Measurements from ENCODE around the gene MYO1C.
A peak's percentile ranks its signal among the peaks of the same experiment; 100 is the strongest.

Gene MYO1C

GRCh38 chr17:1486802-1487695, 5.4 kb downstream of the MYO1C start:
- TF ChIP-seq Cebpa-rat (IDR thresholded peaks at IDR 0.05) = no peak
- Histone ChIP-seq H3K9ac (peak overlapping the region; percentile 84), H3K27me3 (peaks cover 4% of the 10 kb centered on the region; the same call in 1 of the 2 replicates), H3K4me2 (peak overlapping the region; percentile 91), H3K27ac (peak overlapping the region; percentile 92), H3K4me1 (peaks cover 68% of the 10 kb centered on the region), H3K9me3 (no peaks in the 10 kb centered on the region), H3K4me3 (peak overlapping the region; percentile 76), H4K20me1 (peaks cover 38% of the 10 kb centered on the region), H3K36me3 (peaks cover 9% of the 10 kb centered on the region)

GRCh38 chr17:1485423-1486376, 6.8 kb downstream of the MYO1C start:
- H3K9me3 ChIP-seq = no peaks in the 10 kb centered on the region
- H3K4me1 ChIP-seq = peaks cover 62% of the 10 kb centered on the region
- peak overlapping the region; percentile 84 for H3K9ac ChIP-seq
- peak overlapping the region; percentile 92 for H3K27ac ChIP-seq
- H3K27me3 ChIP-seq = no peaks in the 10 kb centered on the region
- peaks cover 51% of the 10 kb centered on the region for H4K20me1 ChIP-seq
- TF ChIP-seq Cebpa-rat (IDR thresholded peaks at IDR 0.05) = no peak
- peak overlapping the region; percentile 98 for H3K4me2 ChIP-seq
- peak overlapping the region; percentile 76 for H3K4me3 ChIP-seq
- peaks cover 23% of the 10 kb centered on the region for H3K36me3 ChIP-seq

GRCh38 chr17:1484676-1485422, 7.6 kb downstream of the MYO1C start:
- peak overlapping the region; percentile 85 for H3K27ac ChIP-seq
- peaks cover 53% of the 10 kb centered on the region for H3K4me1 ChIP-seq
- H3K9ac ChIP-seq = peak overlapping the region; percentile 78
- peak overlapping the region; percentile 76 for H3K4me3 ChIP-seq
- peak overlapping the region; percentile 98 for H3K4me2 ChIP-seq
- peaks cover 29% of the 10 kb centered on the region for H3K36me3 ChIP-seq
- no peaks in the 10 kb centered on the region for H3K27me3 ChIP-seq
- TF ChIP-seq Cebpa-rat (IDR thresholded peaks at IDR 0.05) = no peak
- H4K20me1 ChIP-seq = peaks cover 48% of the 10 kb centered on the region
- H3K9me3 ChIP-seq = no peaks in the 10 kb centered on the region

- H3K4me1 ChIP-seq = peaks cover 46% of the 10 kb centered on the region
- TF ChIP-seq Cebpa-rat (IDR thresholded peaks at IDR 0.05) = no peak
- no peaks in the 10 kb centered on the region for H3K9me3 ChIP-seq
- no peak overlapping the region for H3K27ac ChIP-seq
- H3K9ac ChIP-seq = no peak overlapping the region
- peaks cover 34% of the 10 kb centered on the region for H3K36me3 ChIP-seq
- no peak overlapping the region for H3K4me3 ChIP-seq
- no peaks in the 10 kb centered on the region for H3K27me3 ChIP-seq
- H3K4me2 ChIP-seq = peak overlapping the region; percentile 98
- H4K20me1 ChIP-seq = peaks cover 40% of the 10 kb centered on the region
Observed at GRCh38 chr17:1484060-1484535, 8.4 kb downstream of the MYO1C start.

DNA sequence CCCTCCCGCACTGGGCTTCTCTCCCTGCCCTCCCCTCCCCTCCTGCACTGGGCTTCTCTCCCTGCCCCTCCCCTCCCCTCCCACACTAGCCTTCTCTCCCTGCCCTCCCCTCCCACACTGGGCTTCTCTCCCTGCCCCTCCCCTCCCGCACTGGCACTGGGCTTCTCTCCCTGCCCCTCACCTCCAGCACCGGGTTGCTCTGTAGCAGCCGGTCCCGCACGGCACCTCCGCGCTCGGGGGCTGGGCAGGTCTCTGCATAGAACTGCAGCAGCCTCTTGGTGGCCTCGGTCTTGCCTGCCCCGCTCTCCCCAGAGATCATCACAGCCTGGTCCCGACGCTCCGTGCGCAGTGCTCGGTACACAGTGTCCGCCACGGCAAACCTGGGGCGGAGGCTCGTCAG, 9.8 kb downstream of the MYO1C start:
- peaks cover 31% of the 10 kb centered on the region for H3K4me1 ChIP-seq
- H3K9ac ChIP-seq = no peak overlapping the region
- H3K36me3 ChIP-seq = peaks cover 48% of the 10 kb centered on the region
- H4K20me1 ChIP-seq = peaks cover 42% of the 10 kb centered on the region
- TF ChIP-seq Cebpa-rat (IDR thresholded peaks at IDR 0.05) = no peak
- H3K27ac ChIP-seq = no peak overlapping the region
- no peak overlapping the region for H3K4me3 ChIP-seq
- H3K27me3 ChIP-seq = no peaks in the 10 kb centered on the region
- no peak overlapping the region for H3K4me2 ChIP-seq
- H3K9me3 ChIP-seq = no peaks in the 10 kb centered on the region

DNA sequence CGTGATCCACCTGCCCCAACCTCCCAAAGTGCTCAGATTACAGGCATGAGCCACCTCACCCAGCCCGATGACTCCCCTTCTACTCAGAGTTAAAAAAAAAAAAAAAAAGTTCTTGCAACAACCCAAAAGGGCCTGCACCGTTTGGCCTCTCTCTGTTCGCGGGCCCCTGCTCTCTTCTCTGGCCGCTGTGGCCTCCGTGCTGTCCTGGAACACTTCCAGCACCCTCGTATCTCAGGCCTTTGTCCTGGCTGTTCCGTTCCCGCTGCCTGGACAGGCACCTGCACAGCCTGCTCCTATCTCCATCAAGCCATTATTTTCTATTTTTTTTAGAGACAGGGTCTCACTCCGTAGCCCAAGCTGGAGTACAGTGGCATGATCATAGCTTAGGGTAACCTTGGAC, 10.8 kb downstream of the MYO1C start:
- H3K36me3 ChIP-seq = peaks cover 58% of the 10 kb centered on the region
- no peak for TF ChIP-seq Cebpa-rat (IDR thresholded peaks at IDR 0.05)
- no peak overlapping the region for H3K27ac ChIP-seq
- H3K9me3 ChIP-seq = no peaks in the 10 kb centered on the region
- no peak overlapping the region for H3K4me2 ChIP-seq
- no peak overlapping the region for H3K9ac ChIP-seq
- peaks cover 24% of the 10 kb centered on the region for H3K4me1 ChIP-seq
- H4K20me1 ChIP-seq = peaks cover 49% of the 10 kb centered on the region
- no peak overlapping the region for H3K4me3 ChIP-seq
- H3K27me3 ChIP-seq = no peaks in the 10 kb centered on the region

- Histone ChIP-seq H3K9me3 (no peaks in the 10 kb centered on the region), H3K4me3 (no peak overlapping the region), H3K4me2 (no peak overlapping the region), H3K4me1 (peaks cover 16% of the 10 kb centered on the region), H3K27me3 (no peaks in the 10 kb centered on the region), H3K27ac (no peak overlapping the region), H3K36me3 (peaks cover 66% of the 10 kb centered on the region), H3K9ac (no peak overlapping the region), H4K20me1 (peaks cover 57% of the 10 kb centered on the region)
- no peak for TF ChIP-seq Cebpa-rat (IDR thresholded peaks at IDR 0.05)
Observed at GRCh38 chr17:1480747-1481465, 11.6 kb downstream of the MYO1C start.

DNA sequence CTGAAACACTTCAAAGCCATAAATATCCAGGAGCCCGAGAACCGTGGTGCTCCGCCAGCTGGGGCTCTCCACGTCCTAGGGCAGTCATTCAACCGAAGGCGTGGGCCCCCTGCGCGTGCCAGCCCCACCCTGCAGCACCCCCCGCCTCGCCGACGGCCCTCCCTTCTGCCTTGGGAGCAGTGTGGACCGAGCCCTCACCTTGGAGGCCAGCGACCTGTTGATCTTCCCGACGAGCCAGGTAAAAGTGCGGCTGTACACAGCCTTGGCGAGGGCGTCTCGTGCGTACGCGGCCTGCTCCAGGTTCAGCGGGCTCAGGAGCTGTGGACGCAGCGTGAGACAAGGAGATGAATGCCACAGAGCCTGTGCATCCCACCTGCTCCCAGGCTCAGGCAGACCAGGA, 14.1 kb downstream of the MYO1C start:
- Histone ChIP-seq H3K27me3 (no peaks in the 10 kb centered on the region), H3K27ac (no peak overlapping the region), H3K36me3 (peaks cover 66% of the 10 kb centered on the region)

More for the DNA sequence above, 14.1 kb downstream of the MYO1C start:
- Histone ChIP-seq H3K4me1 (peaks cover 23% of the 10 kb centered on the region), H3K4me2 (no peak overlapping the region), H4K20me1 (peaks cover 67% of the 10 kb centered on the region), H3K9me3 (no peaks in the 10 kb centered on the region), H3K4me3 (no peak overlapping the region), H3K9ac (no peak overlapping the region)
- TF ChIP-seq Cebpa-rat (IDR thresholded peaks at IDR 0.05) = no peak
